GM18519 (cell line): ENCODE data around the gene DOP1B.
"Not testable (repeated sequence)": the region's sequence is repeated elsewhere in the genome, so short reads cannot be mapped to it uniquely, and the experiment has no call there.

ENCODE experiments used
- ATAC-seq: cut with Tn5 transposase; IDR thresholded peaks from one replicate; pipeline ENCODE4 v1.9.1; 2021; ENCODE audit warnings: mild to moderate bottlenecking, moderate library complexity; ENCODE audit not compliant: unreplicated experiment, low FRiP score

The DOP1B gene

GRCh38 chr21:36171336-36171735 is 14.7 kb downstream of the DOP1B start:
- ATAC-seq, result no peak

- ATAC-seq, result no peak
These were observed 15.2 kb downstream of the DOP1B start for GRCh38 chr21:36171741-36172331.

- ATAC-seq, result no peak
These were observed 18.2 kb downstream of the DOP1B start for GRCh38 chr21:36174780-36175179.

- no peak for ATAC-seq
These were observed 19.3 kb downstream of the DOP1B start for GRCh38 chr21:36175771-36176565.

GRCh38 chr21:36178349-36178748 is 21.7 kb downstream of the DOP1B start:
- no peak for ATAC-seq

GRCh38 chr21:36179145-36179544 is 22.5 kb downstream of the DOP1B start:
- ATAC-seq, result no peak

GRCh38 chr21:36180963-36181362 is 24.3 kb downstream of the DOP1B start:
- no peak for ATAC-seq

GRCh38 chr21:36183144-36183795 is 26.6 kb downstream of the DOP1B start:
- no peak for ATAC-seq

GRCh38 chr21:36184545-36184944 is 27.9 kb downstream of the DOP1B start:
- ATAC-seq, result no peak

- no peak for ATAC-seq
These were observed 28.9 kb downstream of the DOP1B start for GRCh38 chr21:36185523-36185922.

GRCh38 chr21:36186081-36186480 is 29.5 kb downstream of the DOP1B start:
- no peak for ATAC-seq

- ATAC-seq, result no peak
These were observed 30.1 kb downstream of the DOP1B start for GRCh38 chr21:36186506-36187399.

GRCh38 chr21:36188081-36188681 is 31.6 kb downstream of the DOP1B start:
- no peak for ATAC-seq

GRCh38 chr21:36188937-36189336 is 32.3 kb downstream of the DOP1B start:
- ATAC-seq, result no peak

GRCh38 chr21:36190736-36191135 is 34.1 kb downstream of the DOP1B start:
- ATAC-seq, result no peak

- ATAC-seq, result no peak
These were observed 36.6 kb downstream of the DOP1B start for GRCh38 chr21:36193200-36193599.

GRCh38 chr21:36194024-36194423 is 37.4 kb downstream of the DOP1B start:
- ATAC-seq, result no peak

GRCh38 chr21:36195613-36196012 is 39.0 kb downstream of the DOP1B start:
- ATAC-seq, result no peak

GRCh38 chr21:36199021-36199420 is 42.4 kb downstream of the DOP1B start:
- ATAC-seq, result no peak

- not testable (repeated sequence) for ATAC-seq
These were observed 43.0 kb downstream of the DOP1B start for GRCh38 chr21:36199575-36199974.
